ENCODE measurements around the gene KMT2C.
A peak's percentile ranks its signal among the peaks of the same experiment; 100 is the strongest.
"Not testable (repeated sequence)": the region's sequence is repeated elsewhere in the genome, so short reads cannot be mapped to it uniquely, and the experiment has no call there.

Gene KMT2C

GRCh38 chr7:152441168-152441567 lies 5.4 kb upstream of the KMT2C start:
- not testable (repeated sequence) for DNase-seq

- not testable (repeated sequence) for DNase-seq
Observed at GRCh38 chr7:152438017-152438416, 2.2 kb upstream of the KMT2C start.

GRCh38 chr7:152436931-152437575 lies 1.2 kb upstream of the KMT2C start:
- DNase-seq, result not testable (repeated sequence)

GRCh38 chr7:152436111-152436930 lies 518 bp upstream of the KMT2C start:
- peak; percentile 68 for DNase-seq

GRCh38 chr7:152434511-152435383 lies 1.1 kb downstream of the KMT2C start:
- DNase-seq, result not testable (repeated sequence)

GRCh38 chr7:152433721-152434490 lies 1.9 kb downstream of the KMT2C start:
- DNase-seq, result not testable (repeated sequence)

- DNase-seq, result not testable (repeated sequence)
Observed at GRCh38 chr7:152432735-152433134, 3.1 kb downstream of the KMT2C start.

GRCh38 chr7:152430854-152431253 lies 4.9 kb downstream of the KMT2C start:
- no peak for DNase-seq

- DNase-seq, result not testable (repeated sequence)
Observed at GRCh38 chr7:152430118-152430517, 5.7 kb downstream of the KMT2C start.

GRCh38 chr7:152424348-152425108 lies 11.3 kb downstream of the KMT2C start:
- DNase-seq, result no peak

- no peak for DNase-seq
Observed at GRCh38 chr7:152423991-152424347, 11.8 kb downstream of the KMT2C start.

GRCh38 chr7:152423171-152423570 lies 12.6 kb downstream of the KMT2C start:
- DNase-seq, result not testable (repeated sequence)

GRCh38 chr7:152420950-152421349 lies 14.9 kb downstream of the KMT2C start:
- DNase-seq, result not testable (repeated sequence)

GRCh38 chr7:152419473-152420429 lies 16.1 kb downstream of the KMT2C start:
- no peak for DNase-seq

GRCh38 chr7:152414779-152415178 lies 21.0 kb downstream of the KMT2C start:
- no peak for DNase-seq

- DNase-seq, result no peak
Observed at GRCh38 chr7:152411389-152411788, 24.4 kb downstream of the KMT2C start.

- no peak for DNase-seq
Observed at GRCh38 chr7:152406491-152406890, 29.3 kb downstream of the KMT2C start.

GRCh38 chr7:152406030-152406429 lies 29.8 kb downstream of the KMT2C start:
- not testable (repeated sequence) for DNase-seq

- DNase-seq, result no peak
Observed at GRCh38 chr7:152403726-152404125, 32.1 kb downstream of the KMT2C start.

Data from KG1 (cell line).